Measurements from ENCODE around the gene SERP2. TPM values are rescaled to one million over a fixed set of nuclear protein-coding genes. Genes with fewer than 3 reads are reported as not detected.

SERP2 gene
- total RNA-seq, 1 donor from 2014 or later = 2.8 TPM

- no peaks in the 10 kb centered on the region for H3K27me3 ChIP-seq
- DNase-seq (no peak), ATAC-seq (no peak)
- intact Hi-C loops (cut with DNase I) = no loop called here
- TF ChIP-seq CTCF (IDR thresholded peaks at IDR 0.05) = no peak
- H3K27ac ChIP-seq = no peak overlapping the region
- no peaks in the 10 kb centered on the region for H3K9me3 ChIP-seq
- H3K4me1 ChIP-seq = peaks cover 5% of the 10 kb centered on the region
- no peak overlapping the region for H3K4me3 ChIP-seq
- H3K36me3 ChIP-seq = no peaks in the 10 kb centered on the region
Observed at GRCh38 chr13:44388427-44389059, 14.9 kb downstream of the SERP2 start.

- DNase-seq (no peak), ATAC-seq (no peak)
- no peak for TF ChIP-seq CTCF (IDR thresholded peaks at IDR 0.05)
- Histone ChIP-seq H3K27ac (no peak overlapping the region), H3K4me1 (peaks cover 8% of the 10 kb centered on the region), H3K9me3 (no peaks in the 10 kb centered on the region), H3K36me3 (no peaks in the 10 kb centered on the region), H3K27me3 (no peaks in the 10 kb centered on the region), H3K4me3 (no peak overlapping the region)
- intact Hi-C loops (cut with DNase I) = no loop called here
Observed at GRCh38 chr13:44389060-44389666, 15.5 kb downstream of the SERP2 start.

- H3K27ac ChIP-seq = no peak overlapping the region
Observed at GRCh38 chr13:44389876-44390275, 16.3 kb downstream of the SERP2 start.

GRCh38 chr13:44393391-44393790 lies 19.8 kb downstream of the SERP2 start:
- Histone ChIP-seq H3K4me3 (no peak overlapping the region), H3K36me3 (no peaks in the 10 kb centered on the region), H3K4me1 (peaks cover 8% of the 10 kb centered on the region), H3K27me3 (no peaks in the 10 kb centered on the region), H3K27ac (no peak overlapping the region), H3K9me3 (no peaks in the 10 kb centered on the region)
- no peak for TF ChIP-seq CTCF (IDR thresholded peaks at IDR 0.05)
- peak; percentile 76 for ATAC-seq
- intact Hi-C loops (cut with DNase I) = no loop called here
- no peak for DNase-seq

More at GRCh38 chr13:44389876-44390275, 16.3 kb downstream of the SERP2 start:
- no peak overlapping the region for H3K4me3 ChIP-seq
- ATAC-seq (no peak), DNase-seq (no peak)
- no peaks in the 10 kb centered on the region for H3K27me3 ChIP-seq
- H3K4me1 ChIP-seq = peaks cover 8% of the 10 kb centered on the region
- TF ChIP-seq CTCF (IDR thresholded peaks at IDR 0.05) = no peak
- no peaks in the 10 kb centered on the region for H3K36me3 ChIP-seq
- intact Hi-C loops (cut with DNase I) = no loop called here
- no peaks in the 10 kb centered on the region for H3K9me3 ChIP-seq

GRCh38 chr13:44394658-44395057 lies 21.0 kb downstream of the SERP2 start:
- DNase-seq = no peak
- H3K4me1 ChIP-seq = peaks cover 8% of the 10 kb centered on the region
- intact Hi-C loops (cut with DNase I) = no loop called here
- no peaks in the 10 kb centered on the region for H3K36me3 ChIP-seq
- no peak for ATAC-seq
- no peak overlapping the region for H3K4me3 ChIP-seq
- no peaks in the 10 kb centered on the region for H3K27me3 ChIP-seq
- no peak for TF ChIP-seq CTCF (IDR thresholded peaks at IDR 0.05)
- H3K9me3 ChIP-seq = no peaks in the 10 kb centered on the region
- H3K27ac ChIP-seq = no peak overlapping the region
